K562 (cell line): ENCODE data around the gene IARS2. TPM values are rescaled to one million over a fixed set of nuclear protein-coding genes. Genes with fewer than 3 reads are reported as not detected.

Experiments used
- ATAC-seq: fragments of 200-7000 bp; cut with Tn5 transposase; 3 replicates; pipeline ENCODE4 v1.9.1; 2020; ENCODE audit warnings: moderate library complexity
- BruUV-seq: library from RNA; stranded (reverse); fragments of 400-500 nt; replicated peaks from 2 replicates; lab custom pipeline; 2021; lab: Mats Ljungman, UMichigan
- CTCF ChIA-PET: fragments of 300-600 bp; formaldehyde crosslinking; extraction: SDS; loops from one replicate; lab custom pipeline; 2021; ENCODE audit warnings: low intra/inter-chr PET ratio; lab: Yijun Ruan, JAX
- POLR2A ChIA-PET: fragments of 300-600, 350-650 bp; sonication (Branson Sonifier 250); formaldehyde crosslinking; extraction: SDS; loops from one replicate; lab custom pipeline; 2021; ENCODE audit warnings: antibody characterized with exemption, inconsistent platforms; lab: Yijun Ruan, JAX
- DNase-seq, 4 experiments: peaks; one replicate each; pipeline versions ENCODE4 v3.0.0 to v3.0.0-alpha.2; 2011 to 2018; ENCODE audit warnings: low spot score in 3 of 4, mixed read lengths in 3 of 4; ENCODE audit errors: extremely low read depth in 1 of 4
- FAIRE-seq: peaks from 2 replicates; lab custom pipeline; 2011; peaks lifted over from hg19 to GRCh38; lab: Jason Lieb, UNC
- H2AFZ ChIP-seq: 2 replicates; pipeline ENCODE4 v1.6.0; 2011; ENCODE audit warnings: low read depth, low read length, control low read depth, inconsistent platforms
- H3K27ac ChIP-seq: fragments of 200-600 bp; 3 replicates; pipeline ENCODE4 v1.8.0; 2011; ENCODE audit warnings: low read depth, mild to moderate bottlenecking, control low read depth, inconsistent platforms, low read length, moderate library complexity, mixed read lengths; ENCODE audit errors: extremely low read depth
- H3K27me3 ChIP-seq, 2 experiments: fragments of 300-600 bp in 1 of 2; 2 replicates in 1 of 2; 3 replicates in 1 of 2; pipeline versions ENCODE4 v1.6.0 to v1.8.0; 2011; ENCODE audit warnings: inconsistent platforms in 2 of 2, low read length in 2 of 2, mild to moderate bottlenecking in 1 of 2, mixed read lengths in 1 of 2, moderate library complexity in 1 of 2; ENCODE audit not compliant: control insufficient read depth in 2 of 2, insufficient read depth in 2 of 2
- H3K36me3 ChIP-seq: fragments of 300-600 bp; 3 replicates; pipeline ENCODE4 v1.8.0; 2011; ENCODE audit warnings: mild to moderate bottlenecking, low read length, inconsistent platforms; ENCODE audit not compliant: control insufficient read depth, insufficient read depth
- H3K4me1 ChIP-seq, 2 experiments: fragments of 200-600 bp in 1 of 2; replicated peaks in 1 of 2; 2 replicates in 1 of 2; 3 replicates in 1 of 2; pipeline versions ENCODE4 v1.5.1 to v1.8.0; 2011; ENCODE audit warnings: inconsistent platforms in 2 of 2, low read length in 2 of 2, mild to moderate bottlenecking in 1 of 2, mixed read lengths in 1 of 2, moderate library complexity in 1 of 2; ENCODE audit not compliant: control insufficient read depth in 2 of 2, insufficient read depth in 2 of 2
- H3K4me2 ChIP-seq: 2 replicates; pipeline ENCODE4 v1.6.1; 2011; ENCODE audit warnings: low read length, control low read depth, inconsistent platforms, mixed read lengths; ENCODE audit not compliant: insufficient read depth
- H3K4me3 ChIP-seq: fragments of 200-600 bp; sonication (generic), shearing (Covaris generic); 2 replicates; pipeline ENCODE4 v1.5.1; 2016; ENCODE audit warnings: control low read depth, inconsistent platforms
- H3K79me2 ChIP-seq: fragments of 200-600 bp; 3 replicates; pipeline ENCODE4 v1.8.0; 2011; ENCODE audit warnings: low read length, inconsistent platforms; ENCODE audit not compliant: control insufficient read depth, insufficient read depth
- H3K9ac ChIP-seq, 2 experiments: 2 replicates each; pipeline versions ENCODE4 v1.6.0 to v1.6.1; 2011; ENCODE audit warnings: low read depth in 2 of 2, low read length in 2 of 2, control low read depth in 1 of 2, inconsistent platforms in 1 of 2, mild to moderate bottlenecking in 1 of 2, mixed read lengths in 1 of 2; ENCODE audit not compliant: insufficient read depth in 1 of 2
- H3K9me1 ChIP-seq: one replicate; pipeline ENCODE4 v1.6.0; 2011; ENCODE audit warnings: inconsistent platforms, mild to moderate bottlenecking, low read length, moderate library complexity; ENCODE audit not compliant: control insufficient read depth, insufficient read depth
- H3K9me3 ChIP-seq: replicated peaks from 2 replicates; pipeline ENCODE4 v1.5.1; 2011; ENCODE audit warnings: low read depth, low read length, inconsistent platforms; ENCODE audit not compliant: control insufficient read depth, insufficient read depth
- H4K20me1 ChIP-seq: replicated peaks from 2 replicates; pipeline ENCODE4 v1.6.1; 2011; ENCODE audit warnings: low read length, inconsistent platforms, mixed read lengths; ENCODE audit not compliant: control insufficient read depth, insufficient read depth
- CREB1 ChIP-seq, 2 experiments: sonication (generic) in 1 of 2; formaldehyde crosslinking in 1 of 2; IDR thresholded peaks; 2 replicates each; pipeline versions ENCODE4 v1.6.1 to v1.8.0; 2012 to 2022; ENCODE audit warnings: inconsistent platforms in 1 of 2, mild to moderate bottlenecking in 1 of 2, missing genetic modification reagents in 1 of 2, moderate library complexity in 1 of 2
- DIDO1 ChIP-seq: fragments of 450-650 bp; IDR thresholded peaks from 2 replicates; pipeline ENCODE4 v1.6.1; 2016; ENCODE audit warnings: low read depth, missing biosample characterization, missing genetic modification characterization
- ELK3 ChIP-seq: fragments of 450-650 bp; formaldehyde crosslinking; IDR thresholded peaks from 2 replicates; pipeline ENCODE4 v1.4.0; 2020; ENCODE audit warnings: mild to moderate bottlenecking
- HLTF ChIP-seq: fragments of 450-650 bp; IDR thresholded peaks from 2 replicates; pipeline ENCODE4 v1.6.1; 2016
- ILK ChIP-seq: fragments of 450-650 bp; IDR thresholded peaks from 2 replicates; pipeline ENCODE4 v1.6.1; 2016; ENCODE audit warnings: missing genetic modification characterization, low read depth, mild to moderate bottlenecking, missing compliant biosample characterization, moderate library complexity, borderline replicate concordance
- SETDB1 ChIP-seq: IDR thresholded peaks from one replicate; pipeline ENCODE4 v1.6.1; 2012; ENCODE audit warnings: low read length, control low read depth, inconsistent platforms
- YBX1 ChIP-seq: fragments of 450-650 bp; IDR thresholded peaks from 2 replicates; pipeline ENCODE4 v1.7.1; 2016; ENCODE audit warnings: mild to moderate bottlenecking
- ZMIZ1 ChIP-seq, 2 experiments: fragments of 150-350 bp in 1 of 2; IDR thresholded peaks; 2 replicates each; pipeline ENCODE4 v1.6.1; 2012 to 2016; ENCODE audit warnings: low read depth in 2 of 2, low read length in 2 of 2, mild to moderate bottlenecking in 1 of 2, moderate library complexity in 1 of 2
- ZNF561 ChIP-seq: fragments of 450-650 bp; formaldehyde crosslinking; conservative IDR thresholded peaks from 2 replicates; pipeline ENCODE4 v1.4.0; 2020; ENCODE audit warnings: mild to moderate bottlenecking, moderate library complexity
- WGBS: fragments of 100-300 bp; shearing (Covaris generic); methylation state at CpG from one replicate; pipeline ENCODE4 v1.1.6; 2016; ENCODE audit warnings: low coverage, mixed read lengths; ENCODE audit not compliant: insufficient coverage; ENCODE audit errors: missing lambda C conversion rate; 5-methylcytosine and 5-hydroxymethylcytosine counted together
- in situ Hi-C: fragments of 300-500 bp; cut with MboI; formaldehyde crosslinking; loops from 4 replicates; pipeline ENCODE4 v1.15.0; 2018; ENCODE audit warnings: inconsistent platforms, mixed read lengths
- intact Hi-C: fragments of 100-400 bp; cut with micrococcal nuclease; formaldehyde crosslinking; loops from 2 replicates; pipeline ENCODE4 v1.14.2; 2022
- polyA plus RNA-seq, 8 experiments: library from polyadenylated mRNA; depleted of rRNA in 4 of 8; stranded (reverse) in 5 of 8; unstranded in 3 of 8; fragments of >200 nt; fragmentation: Nextera tagmentation in 2 of 8; fragmentation: Illumina TruSeq in 1 of 8; extraction: Ambion mirVana in 2 of 8; extraction: Trizol in 1 of 8; gene quantifications; 2 replicates each; pipeline versions ENCODE4 v1.2.1 to v1.2.3, GENCODE V29; 2011 to 2014; ENCODE audit warnings: inconsistent platforms in 1 of 8, missing spikeins in 1 of 8
- total RNA-seq, 7 experiments: library from RNA; depleted of rRNA in 6 of 7; stranded (reverse); fragments of >200 nt in 6 of 7; fragmentation: Illumina TruSeq in 2 of 7; extraction: Trizol in 2 of 7; gene quantifications; 2 replicates each; pipeline versions ENCODE4 v1.2.1 to v1.2.3, GENCODE V29; 2011 to 2021; ENCODE audit warnings: low replicate concordance in 1 of 7
- TF ChIP-seq, protein P1 (sequence below): IDR thresholded peaks from 2 replicates; pipeline ENCODE4 v1.6.1; 2016; ENCODE audit warnings: missing genetic modification characterization, missing compliant biosample characterization
- TF ChIP-seq, protein P2 (sequence below): sonication (generic); formaldehyde crosslinking; IDR thresholded peaks from 2 replicates; pipeline ENCODE4 v1.8.0; 2022; ENCODE audit warnings: mild to moderate bottlenecking, missing genetic modification reagents
- TF ChIP-seq, protein P3 (sequence below): fragments of 450-650 bp; formaldehyde crosslinking; IDR thresholded peaks from 2 replicates; pipeline ENCODE4 v1.4.0; 2022; ENCODE audit warnings: mild to moderate bottlenecking, moderate library complexity

The IARS2 gene
- total and polyA plus RNA-seq, 9 of the 15 experiments (the other 6 are each of a cell fraction or from before 2014, with no cell fraction given) = 39.6 to 127 (median 93.8) TPM

DNA sequence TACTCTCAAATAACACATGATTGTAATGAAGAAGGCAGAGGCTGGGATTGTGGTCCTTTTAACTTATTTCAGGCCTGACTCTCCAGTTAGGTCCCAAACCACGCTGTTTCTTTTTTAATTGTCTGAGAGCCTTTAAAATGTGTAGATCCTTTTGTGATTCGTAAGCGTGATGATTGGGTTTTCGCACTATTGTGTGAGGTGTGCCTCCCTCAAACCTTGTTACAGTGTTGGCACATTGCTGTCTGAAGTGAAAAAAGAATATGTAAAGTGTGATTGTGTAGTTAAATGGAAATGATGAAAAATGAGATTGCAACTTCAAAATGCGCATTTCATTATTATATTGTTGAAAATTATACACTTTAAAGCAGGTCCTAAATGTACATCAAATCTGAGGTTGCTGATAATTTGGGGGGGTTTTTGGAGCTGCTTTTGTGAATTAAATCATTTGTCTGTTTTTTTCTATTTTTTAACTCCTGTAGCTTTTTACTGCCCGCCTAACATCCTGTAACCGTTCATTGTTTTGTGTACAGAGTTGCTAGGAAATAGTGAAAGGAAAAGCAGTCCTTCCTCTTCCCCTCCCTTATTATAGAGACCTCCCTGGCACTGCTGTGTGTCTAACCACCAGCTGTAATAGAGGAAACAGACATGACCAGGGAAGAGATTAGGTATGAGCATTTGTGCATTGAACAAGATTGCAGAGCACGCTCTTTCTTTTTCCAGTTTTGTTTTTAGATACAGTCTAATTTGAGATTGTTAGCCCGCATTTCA lies 43.3 kb downstream of the IARS2 start (continued):
- TF ChIP-seq ZMIZ1 (IDR thresholded peaks at IDR 0.05; ENCODE audit: low read depth in 2 of 2, low read length in 2 of 2) (no peak), SETDB1 (no peak)
- TF ChIP-seq, protein P1, sequence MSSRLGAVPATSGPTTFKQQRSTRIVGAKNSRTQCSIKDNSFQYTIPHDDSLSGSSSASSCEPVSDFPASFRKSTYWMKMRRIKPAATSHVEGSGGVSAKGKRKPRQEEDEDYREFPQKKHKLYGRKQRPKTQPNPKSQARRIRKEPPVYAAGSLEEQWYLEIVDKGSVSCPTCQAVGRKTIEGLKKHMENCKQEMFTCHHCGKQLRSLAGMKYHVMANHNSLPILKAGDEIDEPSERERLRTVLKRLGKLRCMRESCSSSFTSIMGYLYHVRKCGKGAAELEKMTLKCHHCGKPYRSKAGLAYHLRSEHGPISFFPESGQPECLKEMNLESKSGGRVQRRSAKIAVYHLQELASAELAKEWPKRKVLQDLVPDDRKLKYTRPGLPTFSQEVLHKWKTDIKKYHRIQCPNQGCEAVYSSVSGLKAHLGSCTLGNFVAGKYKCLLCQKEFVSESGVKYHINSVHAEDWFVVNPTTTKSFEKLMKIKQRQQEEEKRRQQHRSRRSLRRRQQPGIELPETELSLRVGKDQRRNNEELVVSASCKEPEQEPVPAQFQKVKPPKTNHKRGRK (tag) = no peak

- ChIA-PET CTCF (no interaction called here), POLR2A (no interaction called here)
- TF ChIP-seq YBX1 = no peak
- no peak for TF ChIP-seq CREB1 (IDR thresholded peaks at IDR 0.05)
- no peak for TF ChIP-seq CREB1 (CRISPR knock-in tag; IDR thresholded peaks at IDR 0.05)
- no peak for TF ChIP-seq ZNF561 (CRISPR knock-in tag)
- TF ChIP-seq, protein P2, sequence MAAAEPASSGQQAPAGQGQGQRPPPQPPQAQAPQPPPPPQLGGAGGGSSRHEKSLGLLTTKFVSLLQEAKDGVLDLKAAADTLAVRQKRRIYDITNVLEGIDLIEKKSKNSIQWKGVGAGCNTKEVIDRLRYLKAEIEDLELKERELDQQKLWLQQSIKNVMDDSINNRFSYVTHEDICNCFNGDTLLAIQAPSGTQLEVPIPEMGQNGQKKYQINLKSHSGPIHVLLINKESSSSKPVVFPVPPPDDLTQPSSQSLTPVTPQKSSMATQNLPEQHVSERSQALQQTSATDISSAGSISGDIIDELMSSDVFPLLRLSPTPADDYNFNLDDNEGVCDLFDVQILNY (CRISPR knock-in tag) = no peak
- TF ChIP-seq HLTF = no peak
- TF ChIP-seq, protein P3, sequence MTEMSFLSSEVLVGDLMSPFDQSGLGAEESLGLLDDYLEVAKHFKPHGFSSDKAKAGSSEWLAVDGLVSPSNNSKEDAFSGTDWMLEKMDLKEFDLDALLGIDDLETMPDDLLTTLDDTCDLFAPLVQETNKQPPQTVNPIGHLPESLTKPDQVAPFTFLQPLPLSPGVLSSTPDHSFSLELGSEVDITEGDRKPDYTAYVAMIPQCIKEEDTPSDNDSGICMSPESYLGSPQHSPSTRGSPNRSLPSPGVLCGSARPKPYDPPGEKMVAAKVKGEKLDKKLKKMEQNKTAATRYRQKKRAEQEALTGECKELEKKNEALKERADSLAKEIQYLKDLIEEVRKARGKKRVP (CRISPR knock-in tag) = no peak
- TF ChIP-seq DIDO1 (tag) = no peak
- TF ChIP-seq ELK3 (CRISPR knock-in tag) = no peak
- TF ChIP-seq ILK = no peak
- Histone ChIP-seq H4K20me1 (no peaks in the 10 kb centered on the region), H3K4me1 (no peaks in the 10 kb centered on the region), H3K27me3 (no peaks in the 10 kb centered on the region), H3K9me1 (no peaks in the 10 kb centered on the region), H3K79me2 (no peaks in the 10 kb centered on the region), H2AFZ (no peak overlapping the region), H3K36me3 (peaks cover 78% of the 10 kb centered on the region), H3K27ac (no peak overlapping the region), H3K9ac (no peak overlapping the region), H3K4me2 (no peak overlapping the region), H3K9me3 (no peaks in the 10 kb centered on the region), H3K4me3 (no peak overlapping the region)
- WGBS = 97% methylated on average over 6 of the region's 6 CpGs
- DNase-seq = no peak
- BruUV-seq = no TSS peak
- no peak for ATAC-seq
- no peak for FAIRE-seq
- intact Hi-C loops (no loop called here), in situ Hi-C loops (no loop called here)
Observed at GRCh38 chr1:220139966-220140365, 46.0 kb downstream of the IARS2 start.
